ENCODE results near the gene SPAG16.

DNA sequence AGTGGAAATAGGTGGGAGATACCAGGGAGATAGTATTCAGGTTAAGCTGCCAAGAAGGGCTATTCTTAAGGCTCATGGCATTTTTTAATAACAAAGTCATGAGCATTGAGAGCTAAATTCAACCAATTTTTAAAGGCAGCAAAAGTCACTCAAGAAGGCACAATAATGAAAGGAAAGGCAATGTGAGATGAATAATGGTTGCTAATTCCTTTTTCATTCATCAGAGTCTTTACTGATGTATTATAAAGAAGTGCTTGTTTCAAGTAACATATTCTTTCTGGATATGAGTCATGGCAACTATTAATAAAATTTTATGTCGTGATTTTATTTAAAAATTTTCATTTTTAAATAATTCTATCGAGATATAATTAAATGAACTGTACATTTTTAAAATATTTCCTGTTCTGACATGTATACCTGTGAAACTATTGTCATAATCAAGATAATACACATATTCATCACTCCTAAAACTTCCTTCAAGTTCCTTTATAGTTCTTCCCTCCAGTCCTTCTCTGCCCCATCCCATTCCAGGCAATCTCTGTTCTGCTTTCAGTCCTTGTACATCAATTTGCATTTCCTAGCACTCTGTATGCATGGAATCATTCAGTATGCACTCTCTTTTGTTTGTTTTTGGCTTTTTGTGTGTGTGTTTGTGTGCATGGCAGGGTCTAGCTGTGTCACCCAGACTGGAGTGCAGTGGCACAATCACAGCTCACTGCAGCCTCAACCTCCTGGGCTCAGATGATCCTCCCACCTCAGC lies 1167.4 kb downstream of the SPAG16 start:
- TF ChIP-seq CTCF (IDR thresholded peaks at IDR 0.05 in 2 of 3, conservative IDR thresholded peaks at IDR 0.05 in 1 of 3; ENCODE audit: borderline replicate concordance in 1 of 3, insufficient read depth in 1 of 3, low read depth in 2 of 3, low read length in 2 of 3) (no peak), REST (IDR thresholded peaks at IDR 0.05; ENCODE audit: low read depth) (no peak), SP1 (IDR thresholded peaks at IDR 0.05; ENCODE audit: low read depth) (no peak)
